Omental fat pad (tissue), 4 donors: ENCODE data around the gene ERCC6. TPM values are rescaled to one million over a fixed set of nuclear protein-coding genes. Genes with fewer than 3 reads are reported as not detected.

ENCODE experiments used
- ATAC-seq: fragments of 150-250 bp; one replicate; pipeline ENCODE4 v1.9.1; 2016; ENCODE audit warnings: mild to moderate bottlenecking, moderate library complexity; ENCODE audit not compliant: low FRiP score
- DNase-seq: peaks from one replicate; pipeline ENCODE4 v3.0.0-alpha.2; 2019; ENCODE audit warnings: low spot score
- CTCF ChIP-seq, 3 donors: fragments of 450-650 bp; IDR thresholded peaks; one replicate each; pipeline ENCODE4 v1.5.1; 2016 to 2017; ENCODE audit warnings: antibody characterized with exemption in 3 of 3, mild to moderate bottlenecking in 3 of 3, moderate library complexity in 2 of 3
- total RNA-seq, 4 donors: library from RNA; depleted of rRNA; stranded (reverse); fragments of >200 nt; gene quantifications; one replicate each; pipeline ENCODE4 v1.1.0, GENCODE V29; 2016

The ERCC6 gene
- total RNA-seq, 4 donors from 2014 or later: 11.5 to 16.7 (median 11.8) TPM

DNA sequence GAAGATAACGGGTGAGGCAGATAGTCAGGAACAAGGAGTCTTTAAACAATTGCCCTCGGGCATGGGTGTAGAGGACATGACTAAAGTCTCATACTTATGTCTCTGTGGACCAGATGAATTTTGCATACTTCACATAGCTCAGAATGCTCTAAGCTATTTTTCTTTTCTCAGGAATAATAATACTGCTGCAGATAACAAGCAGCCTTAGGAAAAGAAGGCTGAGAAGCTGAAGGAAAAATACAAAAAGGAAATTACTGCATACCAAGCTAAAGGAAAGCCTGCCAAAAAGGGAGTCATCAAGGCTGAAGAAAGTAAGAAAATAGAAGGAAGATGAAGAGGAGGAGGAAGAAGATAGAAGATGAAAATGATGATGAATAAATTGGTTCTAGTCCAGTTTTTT, 13.4 kb upstream of the ERCC6 start:
- ATAC-seq: no peak
- no peak for TF ChIP-seq CTCF (IDR thresholded peaks at IDR 0.05)
- DNase-seq: no peak

GRCh38 chr10:49550563-49550962, 11.6 kb upstream of the ERCC6 start:
- TF ChIP-seq CTCF (IDR thresholded peaks at IDR 0.05): no peak
- ATAC-seq: no peak

DNA sequence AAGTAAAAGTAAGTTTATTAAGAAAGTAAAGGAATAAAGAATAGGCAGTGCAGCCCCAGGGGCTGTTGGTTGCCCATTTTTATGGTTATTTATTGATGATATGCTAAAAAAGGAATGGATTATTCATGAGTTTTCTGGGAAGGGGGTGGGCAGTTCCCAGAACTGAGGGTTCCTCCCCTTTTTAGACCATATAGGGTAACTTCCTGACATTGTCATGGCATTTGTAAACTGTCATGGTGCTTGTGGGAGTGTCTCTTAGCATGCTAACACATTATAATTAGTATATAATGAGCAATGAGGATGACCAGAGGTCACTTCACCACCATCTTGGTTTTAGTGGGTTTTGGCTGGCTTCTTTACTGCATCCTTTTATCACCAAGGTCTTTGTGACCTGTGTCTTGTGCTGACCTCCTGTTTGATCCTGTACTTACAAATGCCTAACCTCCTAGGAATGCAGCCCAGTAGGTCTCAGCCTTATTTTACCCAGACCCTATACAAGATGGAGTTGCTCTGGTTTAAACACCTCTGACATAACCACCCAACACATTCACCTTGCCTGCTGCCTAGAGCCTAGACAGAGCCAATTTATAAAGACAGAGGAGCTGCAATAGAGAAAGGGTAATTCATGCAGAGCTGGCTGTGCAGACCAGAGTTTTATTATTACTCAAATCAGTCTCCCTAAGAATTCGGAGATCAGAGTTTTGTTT, 10.9 kb upstream of the ERCC6 start:
- no peak for ATAC-seq
- TF ChIP-seq CTCF (IDR thresholded peaks at IDR 0.05): no peak
- DNase-seq: no peak

More at GRCh38 chr10:49550563-49550962, 11.6 kb upstream of the ERCC6 start:
- no peak for DNase-seq

GRCh38 chr10:49543604-49544003, 4.7 kb upstream of the ERCC6 start:
- no peak for DNase-seq
- ATAC-seq: no peak
- TF ChIP-seq CTCF (IDR thresholded peaks at IDR 0.05): no peak

GRCh38 chr10:49542353-49542752, 3.4 kb upstream of the ERCC6 start:
- no peak for TF ChIP-seq CTCF (IDR thresholded peaks at IDR 0.05)
- DNase-seq (no peak), ATAC-seq (no peak)

DNA sequence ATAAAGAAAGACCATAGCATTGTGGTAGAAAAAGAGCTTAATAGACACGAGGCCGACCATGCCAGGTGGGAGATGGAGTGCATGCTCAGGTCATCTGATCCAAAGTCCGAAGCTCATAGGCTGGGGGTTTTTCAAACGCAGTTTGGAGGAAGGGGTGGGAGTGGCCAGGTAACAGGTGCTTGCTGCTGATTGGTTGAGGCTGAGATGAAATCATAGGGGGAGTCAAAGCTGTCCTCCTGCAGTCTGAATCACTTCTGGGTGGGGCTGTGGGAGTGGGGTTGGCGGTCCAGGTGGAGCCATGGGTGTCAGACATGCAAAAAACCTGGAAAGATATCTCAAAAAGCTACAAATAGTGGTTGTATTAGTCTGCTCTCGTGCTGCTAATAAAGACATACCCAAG, 2.8 kb upstream of the ERCC6 start:
- no peak for TF ChIP-seq CTCF (IDR thresholded peaks at IDR 0.05)
- DNase-seq: no peak

GRCh38 chr10:49540056-49540797, 1.3 kb upstream of the ERCC6 start:
- no peak for DNase-seq
- TF ChIP-seq CTCF (IDR thresholded peaks at IDR 0.05): no peak
- no peak for ATAC-seq

More for the DNA sequence above, 2.8 kb upstream of the ERCC6 start:
- no peak for ATAC-seq
